GM10248 (cell line): ENCODE measurements around the gene FMNL2.

ENCODE experiments used
- CTCF ChIA-PET: fragments of 300-600 bp; sonication (Branson Sonifier 250); formaldehyde crosslinking; extraction: SDS; loops from one replicate; lab custom pipeline; 2021; ENCODE audit warnings: antibody characterized with exemption; lab: Yijun Ruan, JAX
- POLR2A ChIA-PET: fragments of 350-650 bp; sonication (Branson Sonifier 250); formaldehyde crosslinking; extraction: SDS; loops from one replicate; lab custom pipeline; 2020; ENCODE audit warnings: antibody characterized with exemption; lab: Yijun Ruan, JAX
- DNase-seq: peaks from one replicate; pipeline ENCODE4 v3.0.0; 2012; ENCODE audit errors: extremely low spot score
- TF ChIP-seq, protein P1 (sequence below): IDR thresholded peaks from 2 replicates; pipeline ENCODE4 v1.5.1; 2012; ENCODE audit warnings: mild to moderate bottlenecking, low read depth; ENCODE audit errors: extremely low read depth, missing control alignments, control extremely low read depth

Gene FMNL2

GRCh38 chr2:152344579-152345195, 9.7 kb downstream of the FMNL2 start:
- DNase-seq = no peak

GRCh38 chr2:152347076-152347475, 12.1 kb downstream of the FMNL2 start:
- ChIA-PET POLR2A (interaction anchor here (0.7 kb wide), 1 partner anchor 172 kb away, joined by 4 read pairs; no protein-coding TSS in a partner anchor), CTCF (interaction anchor here (1.2 to 1.5 kb wide), 2 partner anchors 9 to 289 kb away, joined by 4 read pairs; no protein-coding TSS in a partner anchor)
- no peak for DNase-seq
- TF ChIP-seq, protein P1, sequence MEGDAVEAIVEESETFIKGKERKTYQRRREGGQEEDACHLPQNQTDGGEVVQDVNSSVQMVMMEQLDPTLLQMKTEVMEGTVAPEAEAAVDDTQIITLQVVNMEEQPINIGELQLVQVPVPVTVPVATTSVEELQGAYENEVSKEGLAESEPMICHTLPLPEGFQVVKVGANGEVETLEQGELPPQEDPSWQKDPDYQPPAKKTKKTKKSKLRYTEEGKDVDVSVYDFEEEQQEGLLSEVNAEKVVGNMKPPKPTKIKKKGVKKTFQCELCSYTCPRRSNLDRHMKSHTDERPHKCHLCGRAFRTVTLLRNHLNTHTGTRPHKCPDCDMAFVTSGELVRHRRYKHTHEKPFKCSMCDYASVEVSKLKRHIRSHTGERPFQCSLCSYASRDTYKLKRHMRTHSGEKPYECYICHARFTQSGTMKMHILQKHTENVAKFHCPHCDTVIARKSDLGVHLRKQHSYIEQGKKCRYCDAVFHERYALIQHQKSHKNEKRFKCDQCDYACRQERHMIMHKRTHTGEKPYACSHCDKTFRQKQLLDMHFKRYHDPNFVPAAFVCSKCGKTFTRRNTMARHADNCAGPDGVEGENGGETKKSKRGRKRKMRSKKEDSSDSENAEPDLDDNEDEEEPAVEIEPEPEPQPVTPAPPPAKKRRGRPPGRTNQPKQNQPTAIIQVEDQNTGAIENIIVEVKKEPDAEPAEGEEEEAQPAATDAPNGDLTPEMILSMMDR = no peak

More at GRCh38 chr2:152344579-152345195, 9.7 kb downstream of the FMNL2 start:
- ChIA-PET CTCF (interaction anchor here (0.6 to 1.0 kb wide), 2 partner anchors 8 to 290 kb away, joined by 3 read pairs; no protein-coding TSS in a partner anchor), POLR2A (no interaction called here)
- TF ChIP-seq, protein P1 = no peak

DNA sequence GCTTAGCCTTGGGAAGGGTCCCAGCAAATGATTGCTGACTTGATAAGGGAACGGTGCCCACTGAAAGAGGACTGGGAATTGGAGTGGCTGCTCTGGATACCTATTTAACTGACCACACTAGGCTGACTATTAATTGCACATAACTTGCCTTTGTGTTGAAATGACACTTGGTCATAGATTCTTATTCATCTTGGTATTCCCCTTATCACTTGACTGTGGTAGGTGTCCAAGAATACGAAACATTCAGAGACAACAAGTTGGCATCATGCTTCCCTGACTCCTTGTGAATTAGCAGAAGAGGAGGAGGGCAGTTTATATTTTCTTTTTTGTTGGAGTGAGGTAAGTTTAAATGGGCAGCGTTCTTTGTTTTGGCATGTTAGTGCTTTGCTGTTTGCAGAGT, 13.4 kb downstream of the FMNL2 start:
- TF ChIP-seq, protein P1 = no peak
- CTCF ChIA-PET = interaction anchor here (1.5 kb wide), 1 partner anchor 10 kb away, joined by 4 read pairs; no protein-coding TSS in a partner anchor
- POLR2A ChIA-PET = no interaction called here
- DNase-seq = no peak

DNA sequence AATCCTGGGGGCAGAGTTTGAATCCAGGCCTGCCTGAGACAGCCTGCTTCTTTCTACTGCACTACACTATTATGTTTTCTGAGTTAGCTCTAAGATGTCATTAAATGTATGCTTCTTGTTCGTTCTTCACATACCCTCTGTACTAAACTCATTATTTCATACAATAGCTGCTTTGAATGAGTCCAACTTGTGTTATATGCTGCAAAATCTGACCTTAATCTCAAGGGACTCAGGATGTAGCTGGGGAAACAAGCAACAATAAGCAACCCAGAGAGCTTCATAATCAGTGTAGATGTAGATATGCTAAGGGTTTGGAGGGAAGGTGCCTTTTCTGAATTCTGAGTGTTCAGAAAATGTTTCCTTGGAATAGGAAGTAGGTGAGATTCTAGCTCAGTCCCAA, 14.4 kb downstream of the FMNL2 start:
- POLR2A ChIA-PET = no interaction called here
- CTCF ChIA-PET = interaction anchor here (0.8 to 1.6 kb wide), 5 partner anchors 11 to 405 kb away, joined by 3 to 4 read pairs (median 3); no protein-coding TSS in a partner anchor
- no peak for DNase-seq
- TF ChIP-seq, protein P1 = no peak

- POLR2A ChIA-PET = no interaction called here
- no peak for DNase-seq
- TF ChIP-seq, protein P1 = no peak
- CTCF ChIA-PET = interaction anchor here (0.8 to 1.6 kb wide), 6 partner anchors 10 to 404 kb away, joined by 3 to 4 read pairs (median 3); partner anchors contain the start of gene FMNL2
Measured at GRCh38 chr2:152350155-152350679, 15.2 kb downstream of the FMNL2 start.

DNA sequence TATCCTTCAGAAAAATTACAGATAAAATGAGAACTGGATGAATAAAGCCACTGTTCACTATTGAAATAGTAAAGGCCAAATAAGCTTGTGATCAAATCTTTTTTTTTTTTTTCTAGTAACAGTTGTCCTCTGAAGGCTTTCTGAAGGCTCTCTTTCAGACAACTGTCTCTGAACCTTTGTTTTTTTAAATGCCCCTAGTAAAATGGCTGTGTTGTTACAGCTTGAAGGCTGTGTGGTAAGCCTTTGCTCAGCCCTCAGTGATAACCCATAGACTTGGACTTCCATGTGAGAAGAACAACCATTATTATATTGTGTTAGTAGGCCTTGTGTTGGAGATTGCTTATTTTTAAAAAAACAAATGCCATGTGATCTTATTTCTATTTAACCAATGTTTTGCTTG, 17.6 kb downstream of the FMNL2 start:
- CTCF ChIA-PET = interaction anchor here (1.3 to 1.4 kb wide), 2 partner anchors 9 to 10 kb away, joined by 3 to 6 read pairs; no protein-coding TSS in a partner anchor
- POLR2A ChIA-PET = no interaction called here
- DNase-seq = no peak
- TF ChIP-seq, protein P1 = no peak
